Tibial nerve (tissue), 3 donors: Measurements from ENCODE around the gene KLC1.

Experiments
- CTCF ChIP-seq, 5 experiments: fragments of 200-600 bp in 3 of 5; fragments of 450-650 bp in 2 of 5; sonication (generic) in 3 of 5; IDR thresholded peaks; one replicate each; pipeline ENCODE4 v1.5.1; 2016 to 2019; ENCODE audit warnings: antibody characterized with exemption in 5 of 5, mild to moderate bottlenecking in 3 of 5, moderate library complexity in 2 of 5
- POLR2A ChIP-seq, 2 donors: fragments of 450-650 bp; IDR thresholded peaks; one replicate each; pipeline ENCODE4 v1.6.1; 2017; ENCODE audit warnings: antibody characterized with exemption in 2 of 2, mild to moderate bottlenecking in 2 of 2, moderate library complexity in 2 of 2

DNA sequence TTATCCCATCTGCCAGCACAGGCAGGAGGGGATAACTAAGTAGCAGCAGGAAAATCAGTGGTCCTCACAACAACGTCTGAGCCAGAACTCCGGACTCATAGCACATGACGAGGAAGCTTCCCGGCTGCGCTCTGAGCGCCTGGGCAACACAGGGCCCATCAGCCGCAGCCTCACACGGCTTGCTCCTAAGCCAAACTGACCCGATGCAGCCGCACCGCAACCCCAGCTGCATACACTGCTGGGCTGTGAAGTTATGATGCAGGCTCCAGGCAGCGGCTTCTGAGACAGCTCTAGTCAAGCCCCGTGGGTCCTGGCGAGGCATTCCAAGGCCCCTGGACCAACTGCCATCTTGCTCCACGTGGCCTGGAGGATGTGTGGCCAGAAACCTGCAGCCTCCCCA, 114.7 kb downstream of the KLC1 start:
- TF ChIP-seq CTCF (IDR thresholded peaks at IDR 0.05) (no peak), POLR2A (IDR thresholded peaks at IDR 0.05) (no peak)
